Loucy (cell line): ENCODE measurements around the gene DCDC2.
"Not testable (repeated sequence)": the region's sequence is repeated elsewhere in the genome, so short reads cannot be mapped to it uniquely, and the experiment has no call there.

Experiments
- H2AFZ ChIP-seq: fragments of 200-600 bp; sonication (generic); 2 replicates; pipeline ENCODE4 v1.6.0; 2016; ENCODE audit warnings: antibody characterized with exemption, mild to moderate bottlenecking, low read length, moderate library complexity
- H3F3A ChIP-seq: fragments of 200-600 bp; 2 replicates; pipeline ENCODE4 v1.6.0; 2016; ENCODE audit warnings: antibody characterized with exemption, low read depth, mild to moderate bottlenecking
- H3K27me3 ChIP-seq: fragments of 200-600 bp; sonication (generic); 2 replicates; pipeline ENCODE4 v1.6.1; 2014; ENCODE audit warnings: low read length, mild to moderate bottlenecking; ENCODE audit not compliant: insufficient read depth, poor library complexity, severe bottlenecking
- H3K36me3 ChIP-seq: fragments of 200-600 bp; sonication (generic); 2 replicates; pipeline ENCODE4 v1.6.1; 2016; ENCODE audit warnings: low read length; ENCODE audit not compliant: insufficient read depth
- H3K4me1 ChIP-seq: fragments of 200-600 bp; sonication (generic); 2 replicates; pipeline ENCODE4 v1.5.1; 2014; ENCODE audit warnings: low read length, mild to moderate bottlenecking; ENCODE audit not compliant: insufficient read depth, poor library complexity, severe bottlenecking
- H3K4me2 ChIP-seq: fragments of 200-600 bp; sonication (generic); 2 replicates; pipeline ENCODE4 v1.6.0; 2014; ENCODE audit warnings: antibody characterized with exemption, low read length, low read depth, mild to moderate bottlenecking; ENCODE audit not compliant: poor library complexity, severe bottlenecking
- H3K4me3 ChIP-seq: fragments of 200-600 bp; sonication (generic); 2 replicates; pipeline ENCODE4 v1.5.1; 2014; ENCODE audit warnings: low read length, mild to moderate bottlenecking, mixed read lengths; ENCODE audit not compliant: poor library complexity, severe bottlenecking
- H3K79me2 ChIP-seq: fragments of 200-600 bp; sonication (generic); 2 replicates; pipeline ENCODE4 v1.6.1; 2014; ENCODE audit warnings: low read length; ENCODE audit not compliant: insufficient read depth
- H3K9ac ChIP-seq: fragments of 200-600 bp; sonication (generic); 2 replicates; pipeline ENCODE4 v1.6.0; 2014; ENCODE audit warnings: mild to moderate bottlenecking, low read depth, low read length, moderate library complexity; ENCODE audit not compliant: poor library complexity, severe bottlenecking
- H3K9me2 ChIP-seq: fragments of 200-600 bp; sonication (generic); replicated peaks from 2 replicates; pipeline ENCODE4 v1.6.1; 2016; ENCODE audit warnings: low read depth, low read length, mixed read lengths
- H3K9me3 ChIP-seq: fragments of 200-600 bp; sonication (generic); 2 replicates; pipeline ENCODE4 v1.6.1; 2014; ENCODE audit warnings: mild to moderate bottlenecking, antibody characterized with exemption, low read length, low read depth; ENCODE audit not compliant: insufficient read depth
- H4K20me1 ChIP-seq: fragments of 200-600 bp; sonication (generic); 2 replicates; pipeline ENCODE4 v1.6.0; 2014; ENCODE audit warnings: antibody characterized with exemption, low read length, mild to moderate bottlenecking; ENCODE audit not compliant: insufficient read depth, poor library complexity, severe bottlenecking
- CTCF ChIP-seq: fragments of 200-600 bp; sonication (generic); conservative IDR thresholded peaks from 2 replicates; pipeline ENCODE4 v1.5.1; 2014; ENCODE audit warnings: mild to moderate bottlenecking, antibody characterized with exemption, low read length
- EZH2phosphoT487 ChIP-seq: fragments of 200-600 bp; IDR thresholded peaks from 2 replicates; pipeline ENCODE4 v1.6.1; 2018; ENCODE audit warnings: antibody characterized with exemption, mild to moderate bottlenecking, moderate library complexity, borderline replicate concordance

Gene DCDC2

GRCh38 chr6:24376871-24377270, 19.0 kb upstream of the DCDC2 start:
- Histone ChIP-seq H3K4me3 (no peak overlapping the region), H3K9ac (no peak overlapping the region), H3K9me2 (no peaks in the 10 kb centered on the region), H3K27me3 (no peaks in the 10 kb centered on the region), H4K20me1 (no peaks in the 10 kb centered on the region), H2AFZ (no peak overlapping the region), H3K4me1 (no peaks in the 10 kb centered on the region), H3K79me2 (no peaks in the 10 kb centered on the region), H3K9me3 (no peaks in the 10 kb centered on the region), H3K36me3 (no peaks in the 10 kb centered on the region), H3K4me2 (no peak overlapping the region), H3F3A (no peaks in the 10 kb centered on the region)
- TF ChIP-seq CTCF: no peak
- no peak for TF ChIP-seq EZH2phosphoT487

- Histone ChIP-seq H3K36me3 (no peaks in the 10 kb centered on the region), H4K20me1 (no peaks in the 10 kb centered on the region), H3K4me3 (no peak overlapping the region), H3K4me2 (no peak overlapping the region), H3K79me2 (no peaks in the 10 kb centered on the region), H2AFZ (no peak overlapping the region), H3K9me3 (no peaks in the 10 kb centered on the region), H3K27me3 (no peaks in the 10 kb centered on the region), H3F3A (no peaks in the 10 kb centered on the region), H3K4me1 (no peaks in the 10 kb centered on the region), H3K9ac (no peak overlapping the region), H3K9me2 (no peaks in the 10 kb centered on the region)
- no peak for TF ChIP-seq CTCF
- no peak for TF ChIP-seq EZH2phosphoT487
Observed at GRCh38 chr6:24374612-24375011, 16.8 kb upstream of the DCDC2 start.

- not testable (repeated sequence) for H3K4me2 ChIP-seq, H4K20me1 ChIP-seq, H3F3A ChIP-seq, H3K9ac ChIP-seq, H3K79me2 ChIP-seq, H3K4me3 ChIP-seq, H3K36me3 ChIP-seq, H3K9me3 ChIP-seq, H3K4me1 ChIP-seq, H3K9me2 ChIP-seq, H3K27me3 ChIP-seq, H2AFZ ChIP-seq
Observed at GRCh38 chr6:24365103-24365633, 7.3 kb upstream of the DCDC2 start.

GRCh38 chr6:24362363-24362762, 4.5 kb upstream of the DCDC2 start:
- H3K9me3 ChIP-seq, H4K20me1 ChIP-seq, H3K4me2 ChIP-seq, H3K79me2 ChIP-seq, H3K9me2 ChIP-seq, H3K36me3 ChIP-seq, H3K27me3 ChIP-seq, H2AFZ ChIP-seq, H3K4me3 ChIP-seq, H3F3A ChIP-seq, H3K4me1 ChIP-seq, H3K9ac ChIP-seq: not testable (repeated sequence)
